HG02884 (cell line): ENCODE results near the gene CKMT1B.
"Not testable (repeated sequence)": the region's sequence is repeated elsewhere in the genome, so short reads cannot be mapped to it uniquely, and the experiment has no call there.

Experiments used
- ATAC-seq: cut with Tn5 transposase; IDR thresholded peaks from one replicate; pipeline ENCODE4 v1.9.1; 2021; ENCODE audit warnings: mild to moderate bottlenecking, moderate library complexity; ENCODE audit not compliant: unreplicated experiment

The CKMT1B gene

DNA sequence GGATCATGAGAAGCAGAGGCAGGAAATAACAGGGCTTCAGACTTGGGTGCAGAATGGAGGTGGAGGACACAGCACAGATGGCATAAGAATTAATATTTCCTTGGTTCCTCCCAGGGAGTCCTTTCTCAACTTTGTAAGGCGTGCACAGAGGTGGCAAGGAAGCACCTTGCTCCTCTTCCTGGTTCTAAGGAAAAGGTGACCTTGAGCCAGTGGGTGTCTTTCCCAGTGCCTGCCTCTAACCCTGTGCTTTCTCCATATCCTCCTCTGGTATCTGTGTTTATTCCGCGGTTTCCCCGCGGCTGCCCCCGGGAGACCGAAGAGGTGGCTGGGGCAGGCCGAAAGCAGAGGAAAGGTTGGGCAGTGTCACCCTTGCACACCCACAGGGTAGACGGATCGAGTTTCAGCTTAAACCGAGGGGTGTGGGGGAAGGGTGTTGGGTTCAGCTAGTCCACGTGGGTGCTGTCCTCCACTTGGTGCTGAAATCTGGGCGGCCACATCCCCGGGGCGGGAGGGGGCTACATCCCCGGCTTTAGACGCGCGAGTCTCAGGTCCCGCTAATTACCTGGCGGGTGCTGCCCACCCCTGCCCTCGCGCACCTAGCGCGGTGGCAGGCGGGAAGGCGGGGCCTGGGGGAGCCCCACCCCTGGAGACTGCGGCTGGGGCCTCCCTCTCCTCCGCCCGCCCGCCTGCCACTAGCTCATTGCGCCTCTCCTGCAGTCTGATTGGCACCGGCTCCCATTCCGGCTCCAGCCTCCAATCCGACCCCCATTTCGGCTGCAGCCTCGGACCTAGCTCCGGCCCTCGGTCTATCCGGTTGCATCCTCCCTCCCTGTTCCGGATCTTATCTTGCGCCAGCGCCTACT is at the start of gene CKMT1B:
Gene CKMT1B, plus strand, starts transcription at position 700 of the 863 bp plus-strand sequence. CDS start 192 bp downstream, outside the sequence.
- ATAC-seq = not testable (repeated sequence)

DNA sequence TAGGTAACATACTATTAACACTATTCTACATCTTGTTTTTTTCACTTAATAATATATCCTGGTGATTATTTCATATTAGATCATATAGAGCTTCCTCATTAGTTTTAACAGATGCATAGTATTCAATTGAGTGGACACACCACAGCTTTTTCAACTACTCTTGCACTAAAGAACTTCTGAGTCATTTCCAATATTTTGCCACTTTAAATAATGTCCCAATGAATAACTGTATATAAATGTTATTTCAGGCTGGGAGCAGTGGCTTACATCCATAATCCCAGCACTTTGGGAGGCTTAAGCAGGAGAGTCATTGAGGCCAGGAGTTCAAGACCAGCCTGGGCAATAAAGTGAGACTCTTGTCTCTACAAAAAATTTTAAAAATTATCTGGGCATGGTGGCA is 49.6 kb upstream of the CKMT1B start:
- ATAC-seq = no peak

DNA sequence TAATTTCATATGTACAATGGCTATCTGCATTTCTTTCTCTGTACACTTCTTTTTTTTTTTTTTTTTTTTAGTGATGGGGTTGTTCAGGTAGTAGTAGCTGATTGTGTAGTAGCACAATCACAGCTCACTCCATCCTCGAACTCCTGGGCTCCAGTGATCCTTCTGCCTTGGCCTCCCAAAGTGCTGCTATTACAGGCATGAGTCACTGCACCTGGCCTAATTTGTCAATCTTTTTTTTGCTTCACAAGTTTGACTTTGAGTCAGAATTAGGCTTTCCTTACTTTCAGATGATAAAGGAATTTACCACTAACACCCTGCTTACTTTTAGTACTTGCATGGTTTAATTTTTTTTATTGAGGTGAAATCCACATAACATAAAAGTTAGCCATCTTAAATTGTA is 48.4 kb upstream of the CKMT1B start:
- no peak for ATAC-seq

DNA sequence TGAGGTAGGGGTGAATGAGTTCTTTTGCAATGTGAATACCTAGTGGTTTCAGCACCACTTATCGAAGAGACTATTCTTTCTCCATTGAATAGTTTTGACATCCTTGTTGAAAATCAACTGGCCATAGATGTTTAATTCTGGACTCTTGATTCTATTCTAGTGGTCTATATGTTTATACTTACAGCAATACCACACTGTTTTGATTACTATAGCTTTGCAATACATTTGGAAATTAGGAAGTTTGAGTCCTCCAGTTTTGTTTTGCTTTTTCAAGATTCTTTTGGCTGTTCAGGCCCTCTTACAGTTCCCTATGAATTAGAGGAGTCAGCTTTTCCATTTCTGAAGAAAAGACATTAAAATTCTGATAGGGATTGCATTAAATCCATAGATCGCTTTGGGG is 46.3 kb upstream of the CKMT1B start:
- ATAC-seq = no peak

DNA sequence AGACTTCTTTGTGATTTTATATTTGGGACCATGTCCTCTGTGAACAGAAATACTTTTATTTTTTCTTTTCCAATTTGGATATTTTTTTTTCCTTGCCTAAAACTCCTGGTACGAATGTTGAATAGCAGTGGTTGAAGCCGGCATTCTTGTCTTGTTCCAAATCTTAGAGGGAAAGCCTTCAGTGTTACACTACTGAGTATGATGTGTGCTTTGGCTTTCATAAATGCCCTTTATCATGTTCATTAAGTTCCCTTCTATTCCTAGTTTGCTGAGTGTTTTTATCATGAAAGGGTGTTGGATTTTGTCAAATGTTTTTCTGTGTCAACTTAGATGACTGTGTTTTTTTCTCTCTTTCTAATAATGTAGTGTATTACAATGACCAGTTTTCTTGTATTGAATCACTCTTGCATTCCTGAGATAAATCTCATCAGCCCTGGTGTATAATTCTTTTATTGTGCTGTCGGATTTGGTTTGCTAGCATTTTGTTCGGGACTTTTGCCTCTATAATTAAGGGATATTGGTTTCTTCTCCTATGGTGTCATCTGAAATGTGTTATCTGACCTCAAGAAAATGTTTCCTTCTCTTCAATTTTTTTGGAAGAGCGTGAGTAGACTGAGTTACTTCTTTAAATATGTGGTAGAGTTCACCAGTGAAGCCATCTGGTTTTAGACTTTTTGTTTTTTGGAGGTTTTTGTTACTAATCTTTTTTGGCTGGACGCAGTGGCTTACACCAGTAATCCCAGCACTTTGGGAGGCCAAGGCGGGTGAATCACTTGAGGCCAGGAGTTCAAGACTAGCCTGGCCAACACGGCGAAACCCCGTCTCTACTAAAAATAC is 43.1 kb upstream of the CKMT1B start:
- ATAC-seq = no peak

DNA sequence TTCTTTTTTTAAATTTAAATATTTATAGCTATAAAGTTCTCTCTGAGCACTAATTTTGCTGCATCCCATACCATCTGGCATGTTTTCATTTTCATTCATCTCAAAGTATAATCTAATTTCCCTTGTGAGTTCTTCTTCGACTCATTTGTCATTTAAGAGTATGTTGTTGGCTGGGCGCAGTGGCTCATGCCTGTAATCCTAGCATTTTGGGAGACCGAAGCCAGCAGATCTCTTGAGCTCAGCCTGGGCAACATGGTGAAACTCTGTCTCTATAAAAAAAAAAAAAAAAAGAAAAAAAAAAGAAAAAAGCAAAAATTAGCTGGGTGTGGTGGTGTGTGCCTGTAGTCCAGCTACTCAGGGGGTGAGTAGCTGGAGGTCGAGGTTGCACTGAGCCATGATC is 41.6 kb upstream of the CKMT1B start:
- no peak for ATAC-seq

DNA sequence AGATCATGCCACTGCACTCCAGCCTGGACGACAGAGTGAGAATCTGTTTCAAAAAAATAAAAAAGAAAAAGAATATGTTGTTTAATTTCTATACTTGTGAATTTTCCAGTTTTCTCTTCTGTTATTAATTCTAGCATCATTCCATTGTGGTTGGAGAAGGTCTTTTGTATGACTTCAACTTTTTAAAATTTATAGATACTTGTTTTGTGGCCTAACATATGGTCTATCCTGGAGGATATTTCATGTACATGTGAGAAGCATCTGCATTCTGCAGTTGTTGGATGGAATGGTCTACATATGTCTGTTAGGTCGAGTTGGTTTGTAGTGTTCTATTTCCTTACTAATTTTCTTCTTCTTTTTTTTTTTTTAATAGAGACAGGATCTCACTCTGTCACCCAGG is 40.8 kb upstream of the CKMT1B start:
- no peak for ATAC-seq

DNA sequence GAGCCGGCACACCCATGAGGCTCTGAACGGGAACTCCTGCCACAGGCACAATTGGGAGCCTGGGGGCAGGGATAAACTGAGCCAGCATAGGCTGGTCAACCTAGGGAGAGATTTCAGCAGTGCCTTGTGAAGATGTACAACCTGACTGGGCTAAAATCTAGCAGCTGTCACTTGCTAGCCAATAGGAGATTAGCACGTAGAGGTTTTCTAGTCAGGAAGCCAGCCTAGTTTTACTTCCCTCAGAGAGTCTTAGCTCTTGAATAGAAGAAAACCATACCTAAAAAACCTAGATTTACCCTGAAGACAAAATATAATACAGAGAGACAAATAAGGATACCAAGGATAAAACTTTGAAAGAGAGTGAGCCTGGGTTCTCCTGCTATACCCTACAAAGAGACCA is 31.1 kb upstream of the CKMT1B start:
- ATAC-seq = not testable (repeated sequence)

DNA sequence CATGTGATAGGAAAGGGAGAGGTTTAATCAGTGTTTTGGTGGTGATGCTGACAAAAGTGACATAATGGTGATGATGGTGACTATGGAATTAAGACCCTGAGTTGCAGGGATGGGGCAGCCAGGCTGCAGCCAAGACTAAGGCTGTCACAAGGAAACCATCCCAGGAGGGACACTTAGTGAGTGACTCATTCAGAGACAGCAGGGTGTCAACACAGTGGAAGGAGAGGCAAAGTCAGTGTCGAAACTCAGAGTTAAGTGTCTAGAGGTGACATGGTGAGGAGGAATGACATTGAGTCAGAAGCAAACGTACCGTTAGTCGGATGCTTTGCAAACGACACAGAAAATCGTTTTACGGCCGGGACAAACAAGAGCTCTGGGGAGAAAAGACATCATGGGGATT is 30.0 kb upstream of the CKMT1B start:
- ATAC-seq = not testable (repeated sequence)

DNA sequence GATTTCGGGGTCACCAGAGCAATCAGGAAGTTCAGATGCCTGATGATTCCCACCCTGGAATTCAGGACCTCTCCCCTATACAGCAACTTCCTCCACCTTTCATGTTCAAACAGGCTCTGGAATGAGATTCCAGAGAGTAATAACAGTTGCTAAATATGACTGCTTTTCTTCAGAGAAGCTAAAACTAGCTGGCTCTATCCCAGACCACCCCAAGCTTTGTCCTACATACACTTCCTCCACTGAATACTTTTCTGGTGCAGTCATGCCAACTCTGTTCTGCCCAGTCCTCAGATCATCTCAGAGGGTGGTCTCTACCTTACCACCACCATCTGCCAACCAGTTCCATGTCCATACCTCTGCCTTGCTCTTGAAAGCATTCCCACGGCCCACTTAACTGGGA is 27.2 kb upstream of the CKMT1B start:
- ATAC-seq = not testable (repeated sequence)

DNA sequence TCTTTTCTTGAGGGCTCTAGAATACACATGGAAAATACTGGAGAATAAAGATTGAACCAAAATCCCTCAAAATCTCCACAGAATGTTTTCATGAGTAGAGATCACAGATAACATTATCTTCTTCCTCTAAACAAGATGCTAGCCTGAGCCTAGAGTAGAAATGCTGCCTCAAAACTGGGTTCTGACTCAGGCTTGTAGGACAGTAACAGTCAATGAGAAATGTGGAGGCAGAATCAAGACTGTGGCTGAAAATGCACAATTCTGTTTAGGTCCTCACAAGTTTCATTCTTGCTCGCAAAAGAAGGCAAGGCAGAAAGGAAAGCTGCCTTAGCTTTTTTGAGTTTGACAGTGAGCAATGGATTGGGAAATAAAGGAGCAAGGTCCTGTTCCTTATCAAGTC is 19.2 kb upstream of the CKMT1B start:
- not testable (repeated sequence) for ATAC-seq

DNA sequence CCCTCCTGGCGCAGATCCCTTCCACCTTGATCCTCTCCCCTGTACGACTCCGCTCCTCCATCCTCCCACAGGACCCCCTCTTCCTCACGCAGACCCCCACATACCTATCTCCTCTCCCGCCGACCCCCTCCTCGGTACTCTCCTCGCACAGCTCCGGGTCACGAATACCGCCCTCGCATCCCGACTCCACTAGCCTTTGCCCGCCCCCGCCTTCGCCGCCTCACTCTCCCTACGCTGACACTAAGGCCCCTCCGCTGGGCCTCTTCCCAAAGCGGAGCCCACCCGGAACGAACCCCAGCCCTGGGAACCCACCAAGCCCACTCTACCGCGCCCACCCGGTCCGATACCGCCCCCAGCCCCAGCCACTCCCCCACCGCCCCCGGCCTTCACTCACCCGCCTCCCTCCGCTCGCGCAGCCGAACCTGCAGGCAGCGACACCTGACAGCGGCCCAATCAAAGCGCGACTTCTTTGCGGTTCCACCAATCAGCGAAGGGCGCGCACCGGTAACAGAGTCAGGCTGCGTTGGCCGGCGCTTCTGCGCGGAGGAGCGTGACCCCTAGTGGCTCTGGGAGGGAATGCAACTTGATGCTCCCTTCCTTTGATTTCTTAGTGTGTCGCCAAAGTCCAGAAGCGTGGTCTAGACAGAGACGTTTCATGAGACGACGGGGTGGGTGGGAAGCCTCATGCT is 3.9 kb upstream of the CKMT1B start, which contains the start of gene PPIP5K1:
Gene PPIP5K1, minus strand, starts transcription at position 431 of the 689 bp plus-strand sequence. CDS start 5,704 bp downstream, outside the sequence.
- peak; percentile 90 for ATAC-seq

DNA sequence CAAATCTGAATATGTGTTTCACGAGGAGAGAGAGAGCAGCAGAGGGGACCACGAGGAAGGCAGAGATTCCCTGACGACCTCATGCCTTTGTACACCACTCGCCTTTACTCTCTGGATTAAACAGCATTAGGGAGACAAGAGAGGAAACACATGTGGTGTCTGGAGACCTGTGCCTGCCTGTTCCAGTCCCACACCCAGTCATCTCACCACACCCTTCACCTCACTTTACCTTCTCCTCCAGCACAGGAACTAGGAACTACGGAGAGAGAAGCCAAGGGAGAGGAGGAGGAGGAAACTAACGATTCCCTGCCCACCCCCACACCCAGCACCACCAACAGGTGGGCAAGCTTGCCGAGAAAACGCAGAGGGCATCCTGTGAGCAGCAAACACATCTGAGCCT is 986 bp upstream of the CKMT1B start:
- ATAC-seq = not testable (repeated sequence)

DNA sequence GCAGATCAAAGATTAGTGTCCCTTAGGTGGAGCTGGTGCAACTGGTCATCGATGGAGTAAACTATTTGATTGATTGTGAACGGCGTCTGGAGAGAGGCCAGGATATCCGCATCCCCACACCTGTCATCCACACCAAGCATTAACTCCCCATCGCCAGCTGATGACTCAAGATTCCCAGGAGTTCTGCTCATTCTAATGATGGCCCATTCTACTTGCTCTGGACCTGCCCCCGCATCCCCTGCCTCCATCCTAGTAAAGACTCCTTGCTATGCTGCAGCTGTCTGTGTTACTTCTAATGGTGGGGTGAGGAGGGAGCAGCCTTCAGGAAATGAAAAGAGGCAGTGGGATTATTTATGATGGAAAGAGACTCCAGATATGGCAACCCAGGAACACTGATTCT is 5.3 kb downstream of the CKMT1B start:
- not testable (repeated sequence) for ATAC-seq

DNA sequence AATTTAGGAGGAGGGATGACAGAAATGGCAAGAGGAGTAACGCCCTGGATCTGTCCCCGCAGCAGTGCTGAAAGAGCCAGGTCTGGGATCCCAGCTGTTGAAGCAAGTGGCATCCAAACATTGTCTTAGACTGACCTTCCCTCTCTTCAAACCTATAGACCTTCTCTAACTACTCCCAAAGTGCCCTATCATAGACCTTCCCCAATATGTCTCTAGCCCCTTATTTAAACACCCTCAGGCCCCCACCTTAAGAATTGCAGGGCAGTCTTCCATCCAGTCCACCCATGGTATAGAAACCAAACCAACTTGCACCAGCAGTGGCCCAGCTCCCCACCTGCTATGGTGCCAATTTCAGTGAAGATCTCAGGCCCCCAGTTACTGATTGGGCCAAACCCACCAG is 6.4 kb downstream of the CKMT1B start:
- ATAC-seq = not testable (repeated sequence)

DNA sequence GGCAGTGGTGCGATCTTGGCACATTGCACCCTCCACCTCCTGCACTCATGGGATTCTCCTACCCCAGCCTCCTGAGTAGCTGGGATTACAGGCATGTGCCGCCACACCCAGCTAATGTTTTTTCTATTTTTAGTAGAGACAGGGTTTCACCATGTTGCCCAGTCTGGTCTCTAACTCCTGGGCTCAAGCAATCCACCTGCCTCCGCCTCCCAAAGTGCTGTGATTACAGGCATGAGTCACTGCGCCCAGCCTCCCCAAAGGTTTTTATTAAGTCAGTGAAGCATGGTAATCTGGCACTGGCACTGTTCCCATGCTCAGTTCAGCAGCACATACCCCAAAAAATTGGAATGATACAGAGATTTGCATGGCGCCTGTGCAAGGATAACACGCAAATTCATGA is 8.4 kb downstream of the CKMT1B start:
- ATAC-seq = not testable (repeated sequence)

DNA sequence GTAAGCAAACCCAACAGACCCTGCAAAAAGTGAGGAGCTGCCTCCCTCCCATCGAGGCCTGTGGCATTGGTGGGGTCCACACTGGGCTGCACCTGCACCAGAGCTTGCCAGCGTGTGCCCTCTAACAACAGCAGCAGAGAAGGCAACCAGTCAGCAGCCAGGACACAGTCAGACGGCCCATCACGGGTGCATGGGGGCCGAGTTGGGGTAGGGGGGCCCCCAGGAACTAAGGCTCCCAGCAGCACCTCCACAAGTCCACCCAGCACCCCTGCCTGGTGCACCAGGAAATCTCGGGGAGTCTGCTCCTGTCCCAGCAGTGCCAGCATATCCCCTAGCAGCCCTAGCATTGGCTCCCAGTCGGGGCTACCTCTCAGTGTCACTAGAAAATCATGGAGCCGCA is 23.9 kb downstream of the CKMT1B start:
- ATAC-seq = not testable (repeated sequence)

DNA sequence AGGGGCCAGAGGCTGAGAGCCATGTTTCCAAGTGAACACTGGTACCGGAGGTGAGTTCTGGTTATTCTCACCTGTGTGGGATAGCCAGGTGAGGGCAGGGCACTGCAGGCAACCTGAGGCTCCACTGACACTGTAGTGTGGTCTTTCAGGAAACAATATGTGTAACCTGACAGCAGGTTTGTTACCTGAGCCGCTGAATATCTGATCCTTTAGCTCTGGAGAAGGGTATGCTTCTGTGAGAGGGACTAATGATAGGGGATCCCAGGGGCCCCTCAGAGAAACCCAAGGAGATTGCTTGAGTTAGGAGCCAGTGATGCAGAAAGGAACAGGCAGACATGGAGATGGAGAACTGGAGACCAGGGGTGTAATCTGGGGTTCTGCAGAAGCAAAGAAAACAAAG is 24.9 kb downstream of the CKMT1B start, which contains the start of gene STRC:
Gene STRC, minus strand, starts transcription at position 101 of the 400 bp plus-strand sequence. Its CDS starts 78 bp downstream, at position 23.
- not testable (repeated sequence) for ATAC-seq

DNA sequence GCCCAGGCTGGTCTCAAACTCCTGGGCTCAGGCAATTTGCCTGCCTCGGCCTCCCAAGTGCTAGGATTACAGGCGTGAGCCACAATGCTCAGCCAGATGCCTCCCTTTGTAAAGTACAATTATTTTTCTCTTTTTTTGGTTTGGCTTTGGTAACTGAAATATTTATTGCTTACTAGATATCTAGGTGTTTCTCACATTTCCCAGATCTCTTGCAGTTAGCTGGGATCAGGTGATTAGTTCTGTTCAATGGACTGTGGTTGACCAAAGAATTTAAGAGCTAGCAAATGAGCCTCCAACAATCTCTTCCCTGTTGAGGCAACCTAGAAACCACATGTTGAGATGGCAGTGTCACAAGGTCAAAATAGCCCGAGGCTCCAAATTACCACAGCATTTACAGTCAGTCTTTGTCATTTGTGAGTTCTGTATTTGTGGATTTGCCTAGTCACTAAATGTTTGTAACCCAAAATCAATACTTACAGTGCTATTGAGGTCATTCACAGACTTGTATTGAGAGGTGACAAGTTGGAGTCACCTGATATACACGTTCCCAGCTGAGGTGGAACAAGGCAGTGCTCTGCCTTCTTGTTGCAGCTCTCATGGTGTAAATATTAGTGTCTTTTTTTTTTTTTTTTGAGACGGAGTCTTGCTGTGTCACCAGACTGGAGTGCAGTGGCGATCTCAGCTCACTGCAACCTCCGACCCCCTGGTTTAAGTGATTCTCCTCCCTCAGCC is 28.4 kb downstream of the CKMT1B start:
- not testable (repeated sequence) for ATAC-seq

DNA sequence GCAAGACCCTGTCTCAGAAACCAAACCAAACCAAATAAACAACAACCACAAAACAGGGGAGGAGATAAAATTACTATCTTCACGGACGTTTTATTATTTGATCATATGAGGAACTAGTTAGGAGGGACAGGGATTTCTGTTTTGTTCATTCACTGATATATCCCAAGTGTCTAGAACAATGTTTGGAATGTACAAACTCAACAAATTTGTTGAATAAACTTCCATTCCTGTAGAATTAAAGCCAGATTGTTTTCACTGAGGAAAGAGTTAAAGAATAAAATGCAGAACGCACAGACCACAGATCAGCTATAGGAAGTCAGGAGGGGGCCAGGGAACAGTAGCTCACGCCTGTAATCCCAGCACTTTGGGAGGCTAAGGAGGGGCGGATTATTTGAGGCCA is 31.3 kb downstream of the CKMT1B start:
- ATAC-seq = no peak
